Caco-2 (cell line): Measurements from ENCODE around the gene PPP1R12B. TPM values are rescaled to one million over a fixed set of nuclear protein-coding genes. Genes with fewer than 3 reads are reported as not detected.

Experiments
- BruUV-seq: library from RNA; stranded (reverse); fragments of 400-500 nt; replicated peaks from 2 replicates; lab custom pipeline; 2021; lab: Mats Ljungman, UMichigan
- CTCF ChIA-PET: fragments of 300-600 bp; sonication (Branson Sonifier 250); formaldehyde crosslinking; loops from one replicate; lab custom pipeline; 2022; ENCODE audit warnings: antibody characterized with exemption; lab: Charles Lee
- POLR2A ChIA-PET: fragments of 300-600 bp; sonication (Branson Sonifier 250); formaldehyde crosslinking; loops from one replicate; lab custom pipeline; 2022; ENCODE audit warnings: antibody characterized with exemption; lab: Charles Lee
- DNase-seq, 2 experiments: peaks; one replicate each; pipeline versions ENCODE4 v3.0.0 to v3.0.0-alpha.2; 2020 to 2022
- H3K27me3 ChIP-seq: replicated peaks from 2 replicates; pipeline ENCODE4 v1.6.0; 2011; ENCODE audit warnings: low read length; ENCODE audit not compliant: control insufficient read depth, insufficient read depth
- H3K36me3 ChIP-seq: 2 replicates; pipeline ENCODE4 v1.5.1; 2011; ENCODE audit warnings: low read length; ENCODE audit not compliant: control insufficient read depth, insufficient read depth
- H3K4me1 ChIP-seq: fragments of 250-450 bp; sonication (Bioruptor Pico); 2 replicates; pipeline ENCODE4 v1.5.1; 2020; ENCODE audit warnings: mild to moderate bottlenecking
- H3K4me3 ChIP-seq: 2 replicates; pipeline ENCODE4 v1.5.1; 2011; ENCODE audit warnings: low read depth, mild to moderate bottlenecking, control low read depth, low read length
- H3K9me3 ChIP-seq: fragments of 250-450 bp; sonication (Bioruptor Pico); 2 replicates; pipeline ENCODE4 v1.5.1; 2020; ENCODE audit warnings: mild to moderate bottlenecking, moderate library complexity
- H3K27ac Mint-ChIP-seq: one replicate; pipeline ENCODE4 v1.8.0; 2022; ENCODE audit warnings: mixed read lengths; ENCODE audit not compliant: unreplicated experiment
- H3K27me3 Mint-ChIP-seq: one replicate; pipeline ENCODE4 v1.8.0; 2022; ENCODE audit warnings: mixed read lengths; ENCODE audit not compliant: insufficient read depth, unreplicated experiment
- H3K36me3 Mint-ChIP-seq: one replicate; pipeline ENCODE4 v1.8.0; 2022; ENCODE audit warnings: mild to moderate bottlenecking, mixed read lengths; ENCODE audit not compliant: insufficient read depth, unreplicated experiment
- H3K4me1 Mint-ChIP-seq: one replicate; pipeline ENCODE4 v1.8.0; 2022; ENCODE audit warnings: low read depth, mixed read lengths; ENCODE audit not compliant: unreplicated experiment
- H3K4me3 Mint-ChIP-seq: one replicate; pipeline ENCODE4 v1.8.0; 2022; ENCODE audit warnings: mild to moderate bottlenecking, moderate library complexity, mixed read lengths; ENCODE audit not compliant: unreplicated experiment
- H3K9me3 Mint-ChIP-seq: one replicate; pipeline ENCODE4 v1.8.0; 2022; ENCODE audit warnings: mixed read lengths; ENCODE audit not compliant: unreplicated experiment
- CTCF ChIP-seq, 2 experiments: fragments of 200-600 bp in 1 of 2; IDR thresholded peaks; 1 replicate in 1 of 2; 2 replicates in 1 of 2; pipeline versions ENCODE4 v1.5.1 to v1.8.0; 2011 to 2022; ENCODE audit warnings: antibody characterized with exemption in 1 of 2, control low read depth in 1 of 2, inconsistent platforms in 1 of 2, low read depth in 1 of 2, low read length in 1 of 2, mild to moderate bottlenecking in 1 of 2, moderate library complexity in 1 of 2; ENCODE audit not compliant: insufficient read depth in 1 of 2, severe bottlenecking in 1 of 2, unreplicated experiment in 1 of 2
- intact Hi-C: fragments of 100-400 bp; cut with micrococcal nuclease; formaldehyde crosslinking; loops from one replicate; pipeline ENCODE4 v1.10.0; 2022; ENCODE audit not compliant: unreplicated experiment
- total RNA-seq: library from RNA; stranded (reverse); gene quantifications from 2 replicates; pipeline ENCODE4 v1.2.3, GENCODE V29; 2022

Gene PPP1R12B
- total RNA-seq, 1 experiment from 2014 or later = 16.4 TPM

- Mint-ChIP-seq H3K27me3 (peaks cover 3% of the 10 kb centered on the region), H3K9me3 (no peaks in the 10 kb centered on the region), H3K4me1 (no peaks in the 10 kb centered on the region), H3K36me3 (no peaks in the 10 kb centered on the region), H3K27ac (no peak overlapping the region), H3K4me3 (no peak overlapping the region)
- DNase-seq = no peak
- Histone ChIP-seq H3K9me3 (no peaks in the 10 kb centered on the region), H3K4me3 (no peak overlapping the region), H3K27me3 (no peaks in the 10 kb centered on the region), H3K4me1 (no peaks in the 10 kb centered on the region), H3K36me3 (no peaks in the 10 kb centered on the region)
- intact Hi-C loops = no loop called here
- no peak for TF ChIP-seq CTCF (IDR thresholded peaks at IDR 0.05; ENCODE audit: insufficient read depth in 1 of 2, low read depth in 1 of 2, low read length in 1 of 2, severe bottlenecking in 1 of 2, unreplicated experiment in 1 of 2)
- ChIA-PET CTCF (interaction anchor here (1.0 kb wide), 1 partner anchor 127 kb away, joined by 3 read pairs; no protein-coding TSS in a partner anchor), POLR2A (no interaction called here)
- no TSS peak for BruUV-seq
These were observed 28.5 kb upstream of the PPP1R12B start for GRCh38 chr1:202320081-202320405.

GRCh38 chr1:202323731-202324130 lies 24.8 kb upstream of the PPP1R12B start:
- no peaks in the 10 kb centered on the region for H3K27me3 ChIP-seq

GRCh38 chr1:202324646-202325045 lies 23.9 kb upstream of the PPP1R12B start:
- no peaks in the 10 kb centered on the region for H3K9me3 Mint-ChIP-seq
- POLR2A ChIA-PET = no interaction called here
- no peaks in the 10 kb centered on the region for H3K36me3 ChIP-seq
- H3K27me3 ChIP-seq = no peaks in the 10 kb centered on the region
- peaks cover 3% of the 10 kb centered on the region for H3K27me3 Mint-ChIP-seq
- no peak for DNase-seq
- CTCF ChIA-PET = no interaction called here
- intact Hi-C loops = no loop called here
- no peak overlapping the region for H3K27ac Mint-ChIP-seq
- H3K36me3 Mint-ChIP-seq = peaks cover 4% of the 10 kb centered on the region
- no peaks in the 10 kb centered on the region for H3K9me3 ChIP-seq
- no peak overlapping the region for H3K4me3 Mint-ChIP-seq
- no peaks in the 10 kb centered on the region for H3K4me1 ChIP-seq
- H3K4me1 Mint-ChIP-seq = peaks cover 2% of the 10 kb centered on the region
- BruUV-seq = no TSS peak
- TF ChIP-seq CTCF (IDR thresholded peaks at IDR 0.05; ENCODE audit: insufficient read depth in 1 of 2, low read depth in 1 of 2, low read length in 1 of 2, severe bottlenecking in 1 of 2, unreplicated experiment in 1 of 2) = no peak
- H3K4me3 ChIP-seq = no peak overlapping the region

More at GRCh38 chr1:202323731-202324130, 24.8 kb upstream of the PPP1R12B start:
- ChIA-PET CTCF (no interaction called here), POLR2A (no interaction called here)
- intact Hi-C loops = no loop called here
- Mint-ChIP-seq H3K36me3 (peaks cover 4% of the 10 kb centered on the region), H3K4me3 (no peak overlapping the region), H3K4me1 (no peaks in the 10 kb centered on the region), H3K27me3 (peaks cover 3% of the 10 kb centered on the region), H3K9me3 (no peaks in the 10 kb centered on the region), H3K27ac (no peak overlapping the region)
- Histone ChIP-seq H3K4me3 (no peak overlapping the region), H3K9me3 (no peaks in the 10 kb centered on the region), H3K36me3 (no peaks in the 10 kb centered on the region), H3K4me1 (no peaks in the 10 kb centered on the region)
- no peak for DNase-seq
- no peak for TF ChIP-seq CTCF (IDR thresholded peaks at IDR 0.05; ENCODE audit: insufficient read depth in 1 of 2, low read depth in 1 of 2, low read length in 1 of 2, severe bottlenecking in 1 of 2, unreplicated experiment in 1 of 2)
- BruUV-seq = no TSS peak
